Astrocyte of the cerebellum (primary cell): ENCODE results near the gene TTLL12.

Experiments used
- DNase-seq: peaks from one replicate; pipeline ENCODE4 v3.0.0-alpha.2; 2011; ENCODE audit warnings: low read depth
- H3K4me3 ChIP-seq: 2 replicates; pipeline ENCODE4 v1.5.1; 2011; ENCODE audit warnings: mild to moderate bottlenecking, low read depth, low read length, moderate library complexity
- in situ Hi-C: cut with HindIII; loops from 2 replicates; pipeline ENCODE4 v1.10.0; 2017; ENCODE audit warnings: low sequenced_read_pairs
- TF ChIP-seq, protein P1 (sequence below): IDR thresholded peaks from 2 replicates; pipeline ENCODE4 v1.5.1; 2012; ENCODE audit warnings: low read length, low read depth, moderate library complexity, mild to moderate bottlenecking; ENCODE audit errors: missing control alignments

The TTLL12 gene

DNA sequence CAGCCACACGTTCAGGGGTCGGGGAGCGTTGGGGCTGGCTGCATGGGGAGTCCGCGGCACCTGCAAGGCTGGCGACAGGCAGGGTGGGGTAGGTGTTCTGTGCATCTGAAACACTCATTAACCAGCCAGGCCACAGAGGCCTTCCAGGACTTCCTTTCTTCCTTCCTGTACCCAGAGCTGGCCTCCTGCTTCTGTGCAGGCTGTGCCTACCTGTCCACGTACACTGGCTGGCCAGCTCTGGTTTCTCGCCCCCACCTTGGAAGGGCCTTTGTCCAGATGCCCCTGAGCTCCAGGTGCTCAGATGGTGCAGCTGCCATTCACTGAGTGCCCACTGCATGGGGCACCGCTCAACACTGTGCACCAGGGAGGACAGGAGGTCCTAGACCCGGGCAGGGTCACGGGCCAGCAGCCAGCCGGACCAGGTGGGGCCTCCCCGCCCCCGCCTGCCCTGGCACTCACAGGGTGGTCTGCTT is 15.9 kb downstream of the TTLL12 start:
- DNase-seq, result no peak
- in situ Hi-C loops, result no loop called here
- TF ChIP-seq, protein P1, sequence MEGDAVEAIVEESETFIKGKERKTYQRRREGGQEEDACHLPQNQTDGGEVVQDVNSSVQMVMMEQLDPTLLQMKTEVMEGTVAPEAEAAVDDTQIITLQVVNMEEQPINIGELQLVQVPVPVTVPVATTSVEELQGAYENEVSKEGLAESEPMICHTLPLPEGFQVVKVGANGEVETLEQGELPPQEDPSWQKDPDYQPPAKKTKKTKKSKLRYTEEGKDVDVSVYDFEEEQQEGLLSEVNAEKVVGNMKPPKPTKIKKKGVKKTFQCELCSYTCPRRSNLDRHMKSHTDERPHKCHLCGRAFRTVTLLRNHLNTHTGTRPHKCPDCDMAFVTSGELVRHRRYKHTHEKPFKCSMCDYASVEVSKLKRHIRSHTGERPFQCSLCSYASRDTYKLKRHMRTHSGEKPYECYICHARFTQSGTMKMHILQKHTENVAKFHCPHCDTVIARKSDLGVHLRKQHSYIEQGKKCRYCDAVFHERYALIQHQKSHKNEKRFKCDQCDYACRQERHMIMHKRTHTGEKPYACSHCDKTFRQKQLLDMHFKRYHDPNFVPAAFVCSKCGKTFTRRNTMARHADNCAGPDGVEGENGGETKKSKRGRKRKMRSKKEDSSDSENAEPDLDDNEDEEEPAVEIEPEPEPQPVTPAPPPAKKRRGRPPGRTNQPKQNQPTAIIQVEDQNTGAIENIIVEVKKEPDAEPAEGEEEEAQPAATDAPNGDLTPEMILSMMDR, result no peak
- H3K4me3 ChIP-seq, result no peak overlapping the region

DNA sequence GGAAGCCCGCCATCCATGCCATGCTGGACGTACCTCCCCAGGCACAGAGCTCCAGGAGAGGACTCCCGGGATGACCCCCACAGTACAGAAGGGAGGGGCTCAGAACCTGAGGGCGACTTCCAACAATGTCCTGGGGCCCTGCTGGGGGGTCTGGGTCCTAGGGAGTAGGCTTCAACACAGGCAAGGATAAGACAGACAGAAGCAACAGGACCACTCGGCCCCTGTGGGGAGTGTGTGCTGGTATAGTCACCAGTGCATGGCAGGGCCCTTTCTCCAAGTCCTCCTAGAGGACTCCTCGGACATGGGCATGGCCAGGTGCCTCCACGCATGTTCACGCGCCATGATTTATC is 16.8 kb downstream of the TTLL12 start:
- TF ChIP-seq, protein P1, result no peak
- H3K4me3 ChIP-seq, result no peak overlapping the region
- DNase-seq, result no peak
- in situ Hi-C loops, result no loop called here

DNA sequence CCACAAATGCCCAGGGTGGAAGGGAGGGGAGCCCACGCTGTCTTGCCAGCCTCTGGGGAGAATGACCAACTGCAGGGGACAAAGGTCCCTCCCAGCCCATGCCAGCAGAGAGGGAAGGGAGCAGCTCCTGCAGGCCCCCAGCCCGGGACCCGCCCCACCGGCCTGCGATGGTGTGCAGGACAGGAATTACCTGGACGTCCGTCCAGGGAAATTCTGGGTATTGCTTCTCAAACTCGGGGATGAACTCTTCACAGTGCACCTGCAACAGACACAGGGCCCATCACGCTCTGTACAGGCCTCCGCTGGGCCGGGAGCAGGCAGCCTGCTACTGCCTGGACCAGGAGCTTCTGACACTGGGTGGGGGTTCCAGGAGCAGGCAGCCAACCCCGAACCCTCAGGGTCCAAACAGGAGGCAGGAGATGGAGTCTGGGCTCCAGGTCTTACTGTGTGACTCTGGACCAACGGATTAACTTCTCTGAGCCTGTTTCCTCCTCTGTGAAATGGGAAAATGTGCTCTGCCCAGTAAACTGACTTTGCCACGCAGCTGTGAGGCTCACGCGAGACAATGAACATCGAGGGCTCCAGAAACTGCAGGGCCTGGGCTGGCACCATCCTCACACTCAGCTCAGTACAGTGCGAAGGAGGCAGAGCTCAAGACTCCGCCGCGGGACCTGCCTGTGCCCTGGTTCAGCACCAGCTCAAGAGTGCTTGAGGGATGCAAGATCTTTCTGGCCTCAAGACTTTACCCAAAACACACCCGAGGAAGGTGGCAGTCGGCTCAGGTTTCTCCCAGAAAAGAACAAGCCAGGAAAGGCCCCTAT is 17.4 kb downstream of the TTLL12 start:
- TF ChIP-seq, protein P1, result no peak
- no peak overlapping the region for H3K4me3 ChIP-seq
- no peak for DNase-seq
- in situ Hi-C loops, result no loop called here

GRCh38 chr22:43168471-43169309 is 18.2 kb downstream of the TTLL12 start:
- DNase-seq, result no peak
- TF ChIP-seq, protein P1, result no peak
- no peak overlapping the region for H3K4me3 ChIP-seq
- in situ Hi-C loops, result no loop called here

GRCh38 chr22:43167001-43167589 is 19.8 kb downstream of the TTLL12 start:
- no peak for DNase-seq
- TF ChIP-seq, protein P1, result no peak
- in situ Hi-C loops, result no loop called here
- no peak overlapping the region for H3K4me3 ChIP-seq

- in situ Hi-C loops, result no loop called here
- TF ChIP-seq, protein P1, result no peak
- DNase-seq, result no peak
These were observed 20.6 kb downstream of the TTLL12 start for GRCh38 chr22:43166132-43166930.

More at GRCh38 chr22:43166132-43166930, 20.6 kb downstream of the TTLL12 start:
- no peak overlapping the region for H3K4me3 ChIP-seq
